WTC11 (cell line): ENCODE results near the gene PSPC1. TPM values are rescaled to one million over a fixed set of nuclear protein-coding genes. Genes with fewer than 3 reads are reported as not detected.

Source experiments
- ATAC-seq: fragments of 200-7000 bp; cut with Tn5 transposase; 2 replicates; pipeline ENCODE4 v1.10.0; 2021; ENCODE audit warnings: mild to moderate bottlenecking, moderate library complexity
- CTCF ChIA-PET: fragments of 300-600 bp; sonication (Branson Sonifier 250); formaldehyde crosslinking; loops from one replicate; lab custom pipeline; 2021; ENCODE audit warnings: antibody characterized with exemption; lab: Charles Lee
- POLR2A ChIA-PET: fragments of 350-600 bp; sonication (Branson Sonifier 250); formaldehyde crosslinking; loops from one replicate; lab custom pipeline; 2021; ENCODE audit warnings: antibody characterized with exemption; lab: Charles Lee
- DNase-seq: peaks from one replicate; pipeline ENCODE4 v3.0.0; 2021; ENCODE audit warnings: low spot score
- H3K27ac Mint-ChIP-seq: 2 replicates; pipeline ENCODE4 v1.8.0; 2021; ENCODE audit warnings: mixed read lengths
- H3K27me3 Mint-ChIP-seq: 2 replicates; pipeline ENCODE4 v1.8.0; 2021; ENCODE audit warnings: low read depth, mild to moderate bottlenecking, moderate library complexity, mixed read lengths
- H3K36me3 Mint-ChIP-seq: 2 replicates; pipeline ENCODE4 v1.8.0; 2021; ENCODE audit warnings: mixed read lengths
- H3K4me1 Mint-ChIP-seq: 2 replicates; pipeline ENCODE4 v1.8.0; 2022; ENCODE audit warnings: mixed read lengths
- H3K4me3 Mint-ChIP-seq: 2 replicates; pipeline ENCODE4 v1.8.0; 2021; ENCODE audit warnings: mild to moderate bottlenecking, moderate library complexity, mixed read lengths
- H3K9me3 Mint-ChIP-seq: 2 replicates; pipeline ENCODE4 v1.8.0; 2021; ENCODE audit warnings: mixed read lengths
- CBFB ChIP-seq: sonication (generic); formaldehyde crosslinking; IDR thresholded peaks from 2 replicates; pipeline ENCODE4 v1.8.1; 2022; ENCODE audit warnings: mild to moderate bottlenecking, low read depth, missing genetic modification reagents
- CREB1 ChIP-seq: sonication (generic); formaldehyde crosslinking; IDR thresholded peaks from 2 replicates; pipeline ENCODE4 v1.8.0; 2023; ENCODE audit warnings: mild to moderate bottlenecking, missing genetic modification reagents
- FOXK1 ChIP-seq: sonication (generic); formaldehyde crosslinking; IDR thresholded peaks from 2 replicates; pipeline ENCODE4 v1.8.0; 2022; ENCODE audit warnings: mild to moderate bottlenecking, moderate library complexity, missing genetic modification reagents
- HMGA2 ChIP-seq: fragments of 250-450 bp; sonication (Bioruptor Pico); IDR thresholded peaks from 2 replicates; pipeline ENCODE4 v1.4.0; 2021; ENCODE audit warnings: mild to moderate bottlenecking, moderate library complexity
- IRF2 ChIP-seq: sonication (generic); formaldehyde crosslinking; IDR thresholded peaks from 2 replicates; pipeline ENCODE4 v1.8.0; 2022; ENCODE audit warnings: low read depth, missing genetic modification reagents, borderline replicate concordance
- JAZF1 ChIP-seq: fragments of 250-450 bp; sonication (Bioruptor Pico); IDR thresholded peaks from 2 replicates; pipeline ENCODE4 v1.9.0; 2021; ENCODE audit warnings: moderate library complexity, mild to moderate bottlenecking, inconsistent platforms
- KAT7 ChIP-seq: sonication (generic); formaldehyde crosslinking; IDR thresholded peaks from 2 replicates; pipeline ENCODE4 v1.8.1; 2023; ENCODE audit warnings: missing genetic modification reagents, mild to moderate bottlenecking, borderline replicate concordance
- MXD4 ChIP-seq: fragments of 250-450 bp; sonication (Bioruptor Pico); IDR thresholded peaks from 2 replicates; pipeline ENCODE4 v1.8.0; 2021; ENCODE audit warnings: mild to moderate bottlenecking, moderate library complexity, borderline replicate concordance
- NR1H2 ChIP-seq: sonication (generic); formaldehyde crosslinking; IDR thresholded peaks from 2 replicates; pipeline ENCODE4 v1.9.0; 2021; ENCODE audit warnings: mild to moderate bottlenecking, moderate library complexity, missing genetic modification reagents
- SOX15 ChIP-seq: fragments of 250-450 bp; sonication (Bioruptor Pico); IDR thresholded peaks from 2 replicates; pipeline ENCODE4 v1.9.0; 2021; ENCODE audit warnings: mild to moderate bottlenecking
- TCF7 ChIP-seq: sonication (generic); formaldehyde crosslinking; IDR thresholded peaks from 2 replicates; pipeline ENCODE4 v1.8.0; 2022; ENCODE audit warnings: mild to moderate bottlenecking, low read depth, missing genetic modification reagents, moderate library complexity
- ZNF121 ChIP-seq: sonication (generic); formaldehyde crosslinking; IDR thresholded peaks from 2 replicates; pipeline ENCODE4 v1.8.0; 2023; ENCODE audit warnings: missing genetic modification reagents
- ZNF219 ChIP-seq: sonication (generic); formaldehyde crosslinking; IDR thresholded peaks from 2 replicates; pipeline ENCODE4 v1.8.0; 2023; ENCODE audit warnings: missing genetic modification reagents, mild to moderate bottlenecking, borderline replicate concordance
- ZNF396 ChIP-seq: fragments of 250-450 bp; sonication (Bioruptor Pico); IDR thresholded peaks from 2 replicates; pipeline ENCODE4 v1.8.0; 2021; ENCODE audit warnings: mild to moderate bottlenecking, moderate library complexity, borderline replicate concordance
- ZNF416 ChIP-seq: fragments of 250-450 bp; sonication (Bioruptor Pico); IDR thresholded peaks from 2 replicates; pipeline ENCODE4 v1.9.0; 2021; ENCODE audit warnings: mild to moderate bottlenecking, inconsistent platforms
- total RNA-seq: library from RNA; stranded (reverse); gene quantifications from 3 replicates; pipeline ENCODE4 v1.2.3, GENCODE V29; 2021
- TF ChIP-seq, protein P1 (sequence below): sonication (generic); formaldehyde crosslinking; IDR thresholded peaks from 2 replicates; pipeline ENCODE4 v1.8.0; 2023; ENCODE audit warnings: mild to moderate bottlenecking, missing genetic modification reagents
- TF ChIP-seq, protein P2 (sequence below): sonication (generic); formaldehyde crosslinking; IDR thresholded peaks from 2 replicates; pipeline ENCODE4 v1.8.1; 2022; ENCODE audit warnings: missing genetic modification reagents, borderline replicate concordance
- TF ChIP-seq, protein P3 (sequence below): sonication (generic); formaldehyde crosslinking; IDR thresholded peaks from 2 replicates; pipeline ENCODE4 v1.8.1; 2022; ENCODE audit warnings: low read depth, mild to moderate bottlenecking, moderate library complexity, missing genetic modification reagents, borderline replicate concordance
- TF ChIP-seq, protein P4 (sequence below): fragments of 250-450 bp; sonication (Bioruptor Pico); IDR thresholded peaks from 2 replicates; pipeline ENCODE4 v2.1.2; 2022; ENCODE audit warnings: mild to moderate bottlenecking, moderate library complexity
- TF ChIP-seq, protein P5 (sequence below): sonication (generic); formaldehyde crosslinking; IDR thresholded peaks from 2 replicates; pipeline ENCODE4 v1.8.0; 2022; ENCODE audit warnings: mild to moderate bottlenecking, missing genetic modification reagents
- TF ChIP-seq, protein P6 (sequence below): fragments of 200-600 bp; IDR thresholded peaks from 2 replicates; pipeline ENCODE4 v1.8.0; 2022; ENCODE audit warnings: antibody characterized with exemption
- TF ChIP-seq, protein P7 (sequence below): sonication (generic); formaldehyde crosslinking; IDR thresholded peaks from 2 replicates; pipeline ENCODE4 v1.8.1; 2023; ENCODE audit warnings: mild to moderate bottlenecking, missing genetic modification reagents

Gene PSPC1
- total RNA-seq, 1 experiment from 2014 or later, result 67.5 TPM

DNA sequence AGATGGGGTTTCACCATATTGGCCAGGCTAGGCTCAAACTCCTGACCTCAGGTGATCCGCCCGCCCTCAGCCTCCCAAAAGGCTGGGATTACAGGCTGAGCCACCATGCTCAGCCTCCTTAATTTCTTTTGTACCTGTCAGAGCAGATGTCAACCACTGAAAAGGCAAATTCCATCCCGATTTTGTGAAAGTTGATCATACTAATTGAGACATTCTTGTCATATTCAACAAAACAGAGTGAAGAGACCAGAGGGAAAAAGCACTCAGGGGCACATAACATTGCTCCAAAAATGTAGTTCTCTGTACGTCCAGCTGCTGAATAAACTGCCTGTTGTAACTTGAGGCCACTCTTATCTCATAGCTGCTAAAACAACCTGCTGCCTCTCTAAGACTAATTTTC lies 27.4 kb upstream of the PSPC1 start:
- POLR2A ChIA-PET, result no interaction called here
- CTCF ChIA-PET, result no interaction called here
- Mint-ChIP-seq H3K9me3 (no peaks in the 10 kb centered on the region; the same call in 1 of the 2 replicates), H3K27ac (no peak overlapping the region; the same call in 1 of the 2 replicates), H3K36me3 (peaks cover 10% of the 10 kb centered on the region), H3K4me3 (no peak overlapping the region), H3K27me3 (no peaks in the 10 kb centered on the region), H3K4me1 (no peaks in the 10 kb centered on the region)
- DNase-seq (no peak), ATAC-seq (no peak)
- no peak for TF ChIP-seq HMGA2 (CRISPR knock-in tag)
- TF ChIP-seq, protein P1, sequence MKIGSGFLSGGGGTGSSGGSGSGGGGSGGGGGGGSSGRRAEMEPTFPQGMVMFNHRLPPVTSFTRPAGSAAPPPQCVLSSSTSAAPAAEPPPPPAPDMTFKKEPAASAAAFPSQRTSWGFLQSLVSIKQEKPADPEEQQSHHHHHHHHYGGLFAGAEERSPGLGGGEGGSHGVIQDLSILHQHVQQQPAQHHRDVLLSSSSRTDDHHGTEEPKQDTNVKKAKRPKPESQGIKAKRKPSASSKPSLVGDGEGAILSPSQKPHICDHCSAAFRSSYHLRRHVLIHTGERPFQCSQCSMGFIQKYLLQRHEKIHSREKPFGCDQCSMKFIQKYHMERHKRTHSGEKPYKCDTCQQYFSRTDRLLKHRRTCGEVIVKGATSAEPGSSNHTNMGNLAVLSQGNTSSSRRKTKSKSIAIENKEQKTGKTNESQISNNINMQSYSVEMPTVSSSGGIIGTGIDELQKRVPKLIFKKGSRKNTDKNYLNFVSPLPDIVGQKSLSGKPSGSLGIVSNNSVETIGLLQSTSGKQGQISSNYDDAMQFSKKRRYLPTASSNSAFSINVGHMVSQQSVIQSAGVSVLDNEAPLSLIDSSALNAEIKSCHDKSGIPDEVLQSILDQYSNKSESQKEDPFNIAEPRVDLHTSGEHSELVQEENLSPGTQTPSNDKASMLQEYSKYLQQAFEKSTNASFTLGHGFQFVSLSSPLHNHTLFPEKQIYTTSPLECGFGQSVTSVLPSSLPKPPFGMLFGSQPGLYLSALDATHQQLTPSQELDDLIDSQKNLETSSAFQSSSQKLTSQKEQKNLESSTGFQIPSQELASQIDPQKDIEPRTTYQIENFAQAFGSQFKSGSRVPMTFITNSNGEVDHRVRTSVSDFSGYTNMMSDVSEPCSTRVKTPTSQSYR, result no peak
- TF ChIP-seq, protein P2, sequence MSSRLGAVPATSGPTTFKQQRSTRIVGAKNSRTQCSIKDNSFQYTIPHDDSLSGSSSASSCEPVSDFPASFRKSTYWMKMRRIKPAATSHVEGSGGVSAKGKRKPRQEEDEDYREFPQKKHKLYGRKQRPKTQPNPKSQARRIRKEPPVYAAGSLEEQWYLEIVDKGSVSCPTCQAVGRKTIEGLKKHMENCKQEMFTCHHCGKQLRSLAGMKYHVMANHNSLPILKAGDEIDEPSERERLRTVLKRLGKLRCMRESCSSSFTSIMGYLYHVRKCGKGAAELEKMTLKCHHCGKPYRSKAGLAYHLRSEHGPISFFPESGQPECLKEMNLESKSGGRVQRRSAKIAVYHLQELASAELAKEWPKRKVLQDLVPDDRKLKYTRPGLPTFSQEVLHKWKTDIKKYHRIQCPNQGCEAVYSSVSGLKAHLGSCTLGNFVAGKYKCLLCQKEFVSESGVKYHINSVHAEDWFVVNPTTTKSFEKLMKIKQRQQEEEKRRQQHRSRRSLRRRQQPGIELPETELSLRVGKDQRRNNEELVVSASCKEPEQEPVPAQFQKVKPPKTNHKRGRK, result no peak
- no peak for TF ChIP-seq CBFB (CRISPR knock-in tag)
- TF ChIP-seq ZNF396 (CRISPR knock-in tag), result no peak
- TF ChIP-seq ZNF121 (CRISPR knock-in tag), result no peak
- TF ChIP-seq, protein P3, sequence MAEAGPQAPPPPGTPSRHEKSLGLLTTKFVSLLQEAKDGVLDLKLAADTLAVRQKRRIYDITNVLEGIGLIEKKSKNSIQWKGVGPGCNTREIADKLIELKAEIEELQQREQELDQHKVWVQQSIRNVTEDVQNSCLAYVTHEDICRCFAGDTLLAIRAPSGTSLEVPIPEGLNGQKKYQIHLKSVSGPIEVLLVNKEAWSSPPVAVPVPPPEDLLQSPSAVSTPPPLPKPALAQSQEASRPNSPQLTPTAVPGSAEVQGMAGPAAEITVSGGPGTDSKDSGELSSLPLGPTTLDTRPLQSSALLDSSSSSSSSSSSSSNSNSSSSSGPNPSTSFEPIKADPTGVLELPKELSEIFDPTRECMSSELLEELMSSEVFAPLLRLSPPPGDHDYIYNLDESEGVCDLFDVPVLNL (CRISPR knock-in tag), result no peak

DNA sequence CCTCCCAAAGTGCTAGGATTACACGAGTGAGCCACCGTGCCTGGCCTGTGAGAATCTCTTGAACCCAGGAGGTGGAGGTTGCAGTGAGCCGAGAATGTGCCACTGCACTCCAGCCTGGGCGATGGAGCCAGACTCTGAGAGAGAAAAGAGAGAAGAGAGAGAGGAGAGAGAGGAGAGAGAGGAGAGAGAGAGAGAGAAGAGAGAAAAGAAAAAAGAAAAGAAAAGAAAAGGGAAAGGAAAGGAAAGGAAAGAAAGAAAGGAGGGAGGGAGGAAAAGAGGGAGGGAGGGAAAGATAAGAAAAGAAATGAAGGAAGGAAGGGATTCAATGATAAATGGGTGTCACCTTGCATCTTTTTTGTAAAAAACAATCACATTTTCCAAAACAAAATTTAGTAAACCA lies 23.0 kb upstream of the PSPC1 start:
- Mint-ChIP-seq H3K36me3 (0 out of 2 replicates have a peak, but pooled peaks cover 3% of the 10 kb centered on the region), H3K9me3 (no peaks in the 10 kb centered on the region), H3K4me1 (no peaks in the 10 kb centered on the region), H3K4me3 (no peak overlapping the region), H3K27ac (no peak overlapping the region), H3K27me3 (no peaks in the 10 kb centered on the region)
- DNase-seq (no peak), ATAC-seq (no peak)
- TF ChIP-seq, protein P4, sequence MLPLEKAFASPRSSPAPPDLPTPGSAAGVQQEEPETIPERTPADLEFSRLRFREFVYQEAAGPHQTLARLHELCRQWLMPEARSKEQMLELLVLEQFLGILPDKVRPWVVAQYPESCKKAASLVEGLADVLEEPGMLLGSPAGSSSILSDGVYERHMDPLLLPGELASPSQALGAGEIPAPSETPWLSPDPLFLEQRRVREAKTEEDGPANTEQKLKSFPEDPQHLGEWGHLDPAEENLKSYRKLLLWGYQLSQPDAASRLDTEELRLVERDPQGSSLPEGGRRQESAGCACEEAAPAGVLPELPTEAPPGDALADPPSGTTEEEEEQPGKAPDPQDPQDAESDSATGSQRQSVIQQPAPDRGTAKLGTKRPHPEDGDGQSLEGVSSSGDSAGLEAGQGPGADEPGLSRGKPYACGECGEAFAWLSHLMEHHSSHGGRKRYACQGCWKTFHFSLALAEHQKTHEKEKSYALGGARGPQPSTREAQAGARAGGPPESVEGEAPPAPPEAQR (CRISPR knock-in tag), result no peak
- TF ChIP-seq ZNF416 (CRISPR knock-in tag), result no peak
- no peak for TF ChIP-seq CBFB (CRISPR knock-in tag)
- no peak for TF ChIP-seq NR1H2 (CRISPR knock-in tag)
- TF ChIP-seq, protein P5, sequence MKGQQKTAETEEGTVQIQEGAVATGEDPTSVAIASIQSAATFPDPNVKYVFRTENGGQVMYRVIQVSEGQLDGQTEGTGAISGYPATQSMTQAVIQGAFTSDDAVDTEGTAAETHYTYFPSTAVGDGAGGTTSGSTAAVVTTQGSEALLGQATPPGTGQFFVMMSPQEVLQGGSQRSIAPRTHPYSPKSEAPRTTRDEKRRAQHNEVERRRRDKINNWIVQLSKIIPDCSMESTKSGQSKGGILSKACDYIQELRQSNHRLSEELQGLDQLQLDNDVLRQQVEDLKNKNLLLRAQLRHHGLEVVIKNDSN (CRISPR knock-in tag), result no peak
- TF ChIP-seq FOXK1, result no peak
- TF ChIP-seq ZNF219 (CRISPR knock-in tag), result no peak
- no peak for TF ChIP-seq TCF7 (CRISPR knock-in tag)
- TF ChIP-seq, protein P6, sequence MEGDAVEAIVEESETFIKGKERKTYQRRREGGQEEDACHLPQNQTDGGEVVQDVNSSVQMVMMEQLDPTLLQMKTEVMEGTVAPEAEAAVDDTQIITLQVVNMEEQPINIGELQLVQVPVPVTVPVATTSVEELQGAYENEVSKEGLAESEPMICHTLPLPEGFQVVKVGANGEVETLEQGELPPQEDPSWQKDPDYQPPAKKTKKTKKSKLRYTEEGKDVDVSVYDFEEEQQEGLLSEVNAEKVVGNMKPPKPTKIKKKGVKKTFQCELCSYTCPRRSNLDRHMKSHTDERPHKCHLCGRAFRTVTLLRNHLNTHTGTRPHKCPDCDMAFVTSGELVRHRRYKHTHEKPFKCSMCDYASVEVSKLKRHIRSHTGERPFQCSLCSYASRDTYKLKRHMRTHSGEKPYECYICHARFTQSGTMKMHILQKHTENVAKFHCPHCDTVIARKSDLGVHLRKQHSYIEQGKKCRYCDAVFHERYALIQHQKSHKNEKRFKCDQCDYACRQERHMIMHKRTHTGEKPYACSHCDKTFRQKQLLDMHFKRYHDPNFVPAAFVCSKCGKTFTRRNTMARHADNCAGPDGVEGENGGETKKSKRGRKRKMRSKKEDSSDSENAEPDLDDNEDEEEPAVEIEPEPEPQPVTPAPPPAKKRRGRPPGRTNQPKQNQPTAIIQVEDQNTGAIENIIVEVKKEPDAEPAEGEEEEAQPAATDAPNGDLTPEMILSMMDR, result no peak
- no peak for TF ChIP-seq IRF2 (CRISPR knock-in tag)
- TF ChIP-seq, protein P2, result no peak
- no peak for TF ChIP-seq CREB1 (CRISPR knock-in tag)
- no peak for TF ChIP-seq JAZF1 (CRISPR knock-in tag)
- no peak for TF ChIP-seq KAT7 (CRISPR knock-in tag)
- TF ChIP-seq SOX15 (CRISPR knock-in tag), result no peak
- TF ChIP-seq, protein P7, sequence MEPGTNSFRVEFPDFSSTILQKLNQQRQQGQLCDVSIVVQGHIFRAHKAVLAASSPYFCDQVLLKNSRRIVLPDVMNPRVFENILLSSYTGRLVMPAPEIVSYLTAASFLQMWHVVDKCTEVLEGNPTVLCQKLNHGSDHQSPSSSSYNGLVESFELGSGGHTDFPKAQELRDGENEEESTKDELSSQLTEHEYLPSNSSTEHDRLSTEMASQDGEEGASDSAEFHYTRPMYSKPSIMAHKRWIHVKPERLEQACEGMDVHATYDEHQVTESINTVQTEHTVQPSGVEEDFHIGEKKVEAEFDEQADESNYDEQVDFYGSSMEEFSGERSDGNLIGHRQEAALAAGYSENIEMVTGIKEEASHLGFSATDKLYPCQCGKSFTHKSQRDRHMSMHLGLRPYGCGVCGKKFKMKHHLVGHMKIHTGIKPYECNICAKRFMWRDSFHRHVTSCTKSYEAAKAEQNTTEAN (CRISPR knock-in tag), result no peak
- no peak for TF ChIP-seq ZNF396 (CRISPR knock-in tag)
- no peak for TF ChIP-seq MXD4 (CRISPR knock-in tag)
- POLR2A ChIA-PET, result no interaction called here
- CTCF ChIA-PET, result no interaction called here
